ENCODE measurements around the gene CRYL1.

CRYL1 gene

GRCh38 chr13:20360835-20361412 lies 164.7 kb downstream of the CRYL1 start:
- no peak for DNase-seq (ENCODE audit: low read depth in 1 of 2, low spot score in 1 of 2)
- no peak overlapping the region for H3K27ac ChIP-seq (replicated peaks)
- no peaks in the 10 kb centered on the region for H3K27me3 ChIP-seq (ENCODE audit: insufficient read depth, poor library complexity, severe bottlenecking)
- TF ChIP-seq POLR2AphosphoS5 (IDR thresholded peaks at IDR 0.05; ENCODE audit: low read depth) (no peak), GABPA (IDR thresholded peaks at IDR 0.05; ENCODE audit: low read depth) (no peak), REST (IDR thresholded peaks at IDR 0.05; ENCODE audit: insufficient replicate concordance, low read depth) (no peak)
- H3K4me3 ChIP-seq (replicated peaks; ENCODE audit: insufficient read depth, low read length) = no peak overlapping the region

DNA sequence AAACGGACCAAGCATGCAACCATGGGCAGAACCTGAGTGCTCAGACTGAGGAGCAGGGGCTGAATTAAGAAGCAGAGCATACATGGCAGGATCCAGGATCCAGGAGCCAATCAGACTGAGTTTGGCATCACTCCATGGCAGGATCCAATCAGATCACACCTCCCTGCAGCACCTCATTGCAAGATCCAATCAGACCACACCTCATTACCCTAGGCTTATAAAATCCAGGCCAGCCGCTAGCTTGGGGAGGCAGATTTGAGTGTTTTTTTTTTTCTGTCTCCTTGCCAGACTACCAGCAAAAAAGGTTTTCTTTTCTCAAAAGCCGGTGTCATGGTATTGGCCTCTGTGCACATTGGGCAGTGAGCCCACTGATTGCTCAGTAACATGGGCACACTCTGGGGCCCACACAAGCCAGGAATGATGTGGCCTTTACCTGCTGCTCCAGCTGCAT lies 165.6 kb downstream of the CRYL1 start:
- DNase-seq (ENCODE audit: low read depth in 1 of 2, low spot score in 1 of 2) = no peak
- no peak overlapping the region for H3K4me3 ChIP-seq (replicated peaks; ENCODE audit: insufficient read depth, low read length)
- TF ChIP-seq, protein P1, sequence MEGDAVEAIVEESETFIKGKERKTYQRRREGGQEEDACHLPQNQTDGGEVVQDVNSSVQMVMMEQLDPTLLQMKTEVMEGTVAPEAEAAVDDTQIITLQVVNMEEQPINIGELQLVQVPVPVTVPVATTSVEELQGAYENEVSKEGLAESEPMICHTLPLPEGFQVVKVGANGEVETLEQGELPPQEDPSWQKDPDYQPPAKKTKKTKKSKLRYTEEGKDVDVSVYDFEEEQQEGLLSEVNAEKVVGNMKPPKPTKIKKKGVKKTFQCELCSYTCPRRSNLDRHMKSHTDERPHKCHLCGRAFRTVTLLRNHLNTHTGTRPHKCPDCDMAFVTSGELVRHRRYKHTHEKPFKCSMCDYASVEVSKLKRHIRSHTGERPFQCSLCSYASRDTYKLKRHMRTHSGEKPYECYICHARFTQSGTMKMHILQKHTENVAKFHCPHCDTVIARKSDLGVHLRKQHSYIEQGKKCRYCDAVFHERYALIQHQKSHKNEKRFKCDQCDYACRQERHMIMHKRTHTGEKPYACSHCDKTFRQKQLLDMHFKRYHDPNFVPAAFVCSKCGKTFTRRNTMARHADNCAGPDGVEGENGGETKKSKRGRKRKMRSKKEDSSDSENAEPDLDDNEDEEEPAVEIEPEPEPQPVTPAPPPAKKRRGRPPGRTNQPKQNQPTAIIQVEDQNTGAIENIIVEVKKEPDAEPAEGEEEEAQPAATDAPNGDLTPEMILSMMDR (IDR thresholded peaks at IDR 0.05; ENCODE audit: insufficient read depth, low read length) = no peak
- TF ChIP-seq GABPA (IDR thresholded peaks at IDR 0.05; ENCODE audit: low read depth) (no peak), SPI1 (IDR thresholded peaks at IDR 0.05; ENCODE audit: borderline replicate concordance, low read depth) (no peak), POLR2AphosphoS5 (IDR thresholded peaks at IDR 0.05; ENCODE audit: low read depth) (no peak), REST (IDR thresholded peaks at IDR 0.05; ENCODE audit: insufficient replicate concordance, low read depth) (no peak)
- H3K27me3 ChIP-seq (ENCODE audit: insufficient read depth, poor library complexity, severe bottlenecking) = no peaks in the 10 kb centered on the region
- H3K27ac ChIP-seq (replicated peaks) = no peak overlapping the region

DNA sequence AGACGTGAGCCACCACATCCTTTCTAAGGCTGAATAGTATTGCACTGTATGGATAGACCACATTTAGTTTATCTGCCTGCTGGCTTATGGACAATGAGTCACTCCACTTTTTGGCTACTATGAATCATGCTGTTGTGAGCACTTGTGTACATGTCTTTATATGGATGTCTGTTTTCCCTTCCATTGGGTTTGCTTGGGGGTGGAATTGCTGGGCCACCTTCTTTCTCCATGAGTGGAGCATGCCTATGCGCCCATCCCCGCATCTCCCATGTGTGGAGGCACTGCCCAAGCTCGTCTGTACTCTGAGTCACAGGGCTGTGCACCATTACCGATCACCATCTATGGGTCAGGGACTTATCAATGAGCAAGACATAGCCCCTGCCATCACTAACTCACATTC lies 166.3 kb downstream of the CRYL1 start:
- peak in 1 of 2 experiments; percentile 66 for DNase-seq (ENCODE audit: low read depth in 1 of 2, low spot score in 1 of 2)
- H3K27ac ChIP-seq (replicated peaks) = no peak overlapping the region
- H3K4me3 ChIP-seq (replicated peaks; ENCODE audit: insufficient read depth, low read length) = no peak overlapping the region
- no peak for TF ChIP-seq REST (IDR thresholded peaks at IDR 0.05; ENCODE audit: insufficient replicate concordance, low read depth)
- TF ChIP-seq GABPA (IDR thresholded peaks at IDR 0.05; ENCODE audit: low read depth) = no peak
- TF ChIP-seq, protein P1 (IDR thresholded peaks at IDR 0.05; ENCODE audit: insufficient read depth, low read length) = no peak
- no peak for TF ChIP-seq POLR2AphosphoS5 (IDR thresholded peaks at IDR 0.05; ENCODE audit: low read depth)
- TF ChIP-seq SPI1 (IDR thresholded peaks at IDR 0.05; ENCODE audit: borderline replicate concordance, low read depth) = no peak
- H3K27me3 ChIP-seq (ENCODE audit: insufficient read depth, poor library complexity, severe bottlenecking) = no peaks in the 10 kb centered on the region
